Activated effector memory CD4-positive, alpha-beta T cell treated with Interleukin-2 at 50 U/mL for 16 hours (primary cell): ENCODE data around the gene ZNF202.
A peak's percentile ranks its signal among the peaks of the same experiment; 100 is the strongest.
"Not testable (repeated sequence)": the region's sequence is repeated elsewhere in the genome, so short reads cannot be mapped to it uniquely, and the experiment has no call there.

ENCODE experiments used
- DNase-seq: peaks from one replicate; pipeline ENCODE4 v3.0.0-alpha.2; 2020

The ZNF202 gene

GRCh38 chr11:123738374-123738773 lies 3.1 kb downstream of the ZNF202 start:
- no peak for DNase-seq

GRCh38 chr11:123736769-123737168 lies 4.7 kb downstream of the ZNF202 start:
- no peak for DNase-seq

DNA sequence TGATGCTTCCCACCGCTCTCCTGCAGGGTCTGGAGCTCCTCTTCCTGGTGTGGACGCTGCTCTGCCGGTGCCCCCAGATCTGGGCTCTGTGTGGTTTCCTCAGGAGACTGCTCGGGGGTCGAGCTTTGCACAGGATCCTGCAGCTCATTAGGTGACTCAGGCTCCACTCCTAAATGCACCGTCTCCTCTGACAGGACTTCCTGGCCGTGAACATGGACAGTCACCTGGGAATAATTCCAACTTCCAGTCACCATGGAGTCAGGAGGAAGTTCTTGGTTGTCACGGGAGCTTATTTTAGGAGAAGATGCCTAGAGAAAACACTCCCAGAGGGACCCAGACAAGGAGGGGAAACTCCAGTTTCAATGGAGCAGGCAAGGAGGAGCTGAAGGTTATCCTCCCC lies 11.9 kb downstream of the ZNF202 start:
- DNase-seq = no peak

DNA sequence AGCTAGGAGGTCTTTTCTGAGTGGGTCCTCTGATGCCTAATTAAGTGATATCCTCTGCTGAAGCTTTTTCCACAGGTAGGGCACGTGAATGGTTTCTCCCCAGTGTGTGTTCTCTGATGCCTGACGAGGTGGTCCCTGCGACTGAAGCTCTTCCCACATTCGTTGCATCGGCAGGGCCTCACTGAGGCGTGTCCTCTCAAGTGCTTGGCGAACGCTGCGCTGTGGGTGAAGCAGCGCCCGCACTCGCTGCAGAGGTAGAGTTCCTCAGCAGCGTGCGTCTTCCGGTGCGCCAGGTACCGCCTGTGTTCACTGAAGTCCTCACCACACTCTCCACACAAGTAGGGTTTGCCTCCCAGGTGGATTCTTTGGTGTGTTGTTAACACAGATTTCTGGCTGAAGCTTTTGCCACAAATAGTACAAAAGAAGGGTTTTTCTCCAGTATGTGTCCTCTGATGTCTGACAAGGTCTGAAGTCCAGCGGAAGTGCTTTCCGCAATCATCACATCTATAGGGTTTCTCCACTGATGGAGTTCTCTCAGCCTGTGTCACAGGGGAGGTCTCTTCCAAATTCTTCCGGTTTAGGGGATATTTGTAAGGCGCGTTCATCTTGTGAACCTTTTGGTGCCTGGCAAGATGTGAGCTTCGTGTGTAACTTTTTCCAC lies 15.3 kb downstream of the ZNF202 start:
- DNase-seq = no peak

DNA sequence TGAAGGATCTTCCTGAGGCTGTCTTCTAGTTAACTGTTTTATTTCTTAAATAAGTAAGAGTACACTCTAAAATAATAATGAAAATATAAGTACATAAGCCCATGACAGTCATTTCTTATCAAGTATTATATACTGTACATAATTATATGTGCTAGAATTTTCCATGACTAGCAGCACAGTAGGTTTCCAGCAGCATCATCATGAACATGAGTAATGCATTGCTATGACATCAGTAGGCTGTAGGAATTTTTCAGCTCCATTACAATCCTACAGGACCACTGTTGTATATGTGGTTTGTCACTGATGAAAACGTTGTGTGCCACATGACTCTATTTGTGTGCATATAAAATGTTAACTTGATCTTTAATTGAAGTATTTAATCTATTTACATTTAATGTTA lies 22.0 kb downstream of the ZNF202 start:
- no peak for DNase-seq

- no peak for DNase-seq
Measured at GRCh38 chr11:123718469-123718868, 23.0 kb downstream of the ZNF202 start.

- no peak for DNase-seq
Measured at GRCh38 chr11:123718063-123718462, 23.4 kb downstream of the ZNF202 start.

- not testable (repeated sequence) for DNase-seq
Measured at GRCh38 chr11:123712627-123713026, 28.8 kb downstream of the ZNF202 start.

DNA sequence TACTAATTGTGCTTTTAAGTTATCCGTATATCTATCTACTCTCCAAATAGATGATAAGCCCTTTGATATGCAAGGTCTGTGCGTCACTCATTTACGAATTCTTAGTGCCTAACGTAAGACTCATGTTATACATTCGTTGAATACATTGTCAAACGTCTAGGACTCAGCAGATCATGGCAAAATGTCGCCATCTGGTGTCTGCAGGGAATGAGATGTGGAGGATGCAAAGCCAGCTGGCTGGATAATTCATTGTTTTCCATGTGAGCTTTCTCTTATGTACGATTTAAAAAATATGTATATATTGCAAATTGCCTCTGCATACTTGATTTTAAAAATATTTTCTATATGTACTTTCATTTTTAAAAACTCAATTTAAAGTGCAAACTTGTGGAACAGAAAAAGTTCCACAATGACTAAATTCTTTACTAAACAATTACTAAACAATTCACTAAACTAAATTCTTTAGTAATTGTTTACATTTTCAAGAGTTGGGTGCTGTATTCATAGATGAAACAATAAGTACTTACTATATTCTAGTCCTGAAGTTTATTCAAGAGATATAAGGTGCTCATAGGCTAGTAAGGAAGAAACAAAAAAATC lies 33.8 kb downstream of the ZNF202 start:
- DNase-seq = peak; percentile 3

DNA sequence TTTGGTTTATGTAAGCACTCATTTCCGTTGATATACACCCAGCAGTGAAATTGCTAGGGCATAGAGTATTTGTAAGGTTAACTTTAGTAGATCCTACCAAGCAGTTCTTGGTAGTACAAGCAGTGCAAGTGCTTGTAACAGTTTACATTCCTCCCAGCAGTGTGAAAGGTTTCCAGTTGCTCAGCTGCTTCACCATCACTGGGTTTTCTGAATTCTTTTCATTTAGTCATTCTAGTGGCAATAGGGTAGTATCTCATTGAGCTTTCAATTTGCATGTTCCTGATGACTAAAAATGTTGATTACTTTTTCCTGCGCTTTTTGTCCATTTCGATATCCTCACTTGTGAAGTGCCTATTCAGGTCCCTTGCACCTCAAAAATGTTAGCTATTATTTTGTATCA lies 34.3 kb downstream of the ZNF202 start:
- no peak for DNase-seq

- DNase-seq = no peak
Measured at GRCh38 chr11:123704341-123704740, 37.1 kb downstream of the ZNF202 start.

DNA sequence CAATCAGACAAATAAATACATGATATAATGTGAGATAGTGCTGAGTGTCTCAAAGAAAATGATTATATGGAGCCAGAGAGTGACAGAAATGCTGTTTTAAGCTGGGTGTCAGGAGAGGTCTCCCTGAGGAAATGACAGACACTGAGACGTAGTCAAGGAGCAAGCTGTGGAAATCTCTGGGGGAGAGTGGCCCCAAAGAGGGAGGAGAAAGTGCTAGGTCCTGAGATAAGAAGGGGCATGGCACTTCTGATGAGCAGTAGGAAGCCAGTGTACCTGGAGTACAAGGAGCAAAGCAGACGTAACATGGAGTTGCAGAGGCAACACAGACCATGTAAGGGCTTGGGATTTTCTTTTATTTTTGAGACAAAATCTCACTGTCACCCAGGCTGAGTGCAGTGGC lies 38.8 kb downstream of the ZNF202 start:
- DNase-seq = no peak

DNA sequence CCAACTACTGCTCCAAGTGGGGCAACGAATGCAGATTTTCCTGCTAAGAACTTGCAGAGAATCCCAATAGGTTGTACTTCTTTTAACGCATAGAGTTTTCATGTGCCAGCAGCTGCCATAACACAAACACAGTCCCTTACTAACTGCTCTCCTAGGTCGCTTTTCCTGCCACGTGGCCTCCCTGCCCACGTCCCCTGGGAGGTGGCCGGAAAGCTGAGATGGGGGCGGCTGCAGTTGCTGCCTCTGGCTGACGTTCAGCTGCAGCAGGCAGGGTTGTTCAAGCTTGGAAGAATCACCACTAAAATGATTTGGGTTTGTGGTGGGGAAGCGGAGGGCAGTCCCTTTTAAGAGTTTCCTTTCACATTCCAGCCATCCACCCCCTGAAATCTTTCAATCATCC lies 39.3 kb downstream of the ZNF202 start:
- DNase-seq = no peak

GRCh38 chr11:123700772-123701171 lies 40.7 kb downstream of the ZNF202 start:
- DNase-seq = no peak

GRCh38 chr11:123698546-123699127 lies 42.8 kb downstream of the ZNF202 start:
- no peak for DNase-seq

DNA sequence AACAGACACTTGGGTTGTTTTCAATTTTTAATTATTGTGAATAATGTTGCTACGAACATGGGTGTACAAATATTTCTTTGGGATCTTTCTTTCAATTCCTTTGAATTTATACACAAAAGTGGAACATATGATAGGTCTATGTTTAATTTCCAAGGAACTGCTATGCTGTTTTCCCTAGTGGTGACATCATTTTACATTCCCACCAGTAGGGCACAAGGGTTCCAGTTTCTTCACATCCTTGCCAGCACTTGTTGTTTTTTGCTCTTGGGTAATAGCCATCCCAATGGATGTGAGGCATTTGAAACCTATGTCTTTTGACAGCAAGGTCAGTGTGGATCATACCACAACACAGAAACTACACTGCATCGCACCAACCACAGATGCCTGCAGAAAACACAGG lies 45.3 kb downstream of the ZNF202 start:
- no peak for DNase-seq

DNA sequence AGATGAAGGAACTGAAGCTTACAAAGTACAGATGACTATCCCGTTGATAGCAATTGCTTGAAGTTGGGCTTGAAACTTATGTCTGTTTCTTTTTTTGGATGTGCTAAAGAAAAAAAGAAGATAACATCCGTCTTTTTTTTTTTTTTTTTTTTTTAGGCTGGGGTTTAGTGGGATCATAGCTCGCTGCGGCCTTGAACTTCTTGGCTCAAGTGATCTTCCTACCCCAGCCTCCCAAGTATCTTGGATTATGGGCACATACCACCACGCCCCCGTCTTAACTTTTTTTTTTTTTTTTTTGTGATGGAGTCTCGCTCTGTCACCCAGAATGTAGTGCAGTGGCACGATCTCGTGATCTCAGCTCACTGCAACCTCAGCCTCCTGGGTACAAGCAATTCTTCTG lies 46.2 kb downstream of the ZNF202 start:
- DNase-seq = no peak

- no peak for DNase-seq
Measured at GRCh38 chr11:123694551-123694950, 46.9 kb downstream of the ZNF202 start.

- no peak for DNase-seq
Measured at GRCh38 chr11:123692961-123693360, 48.5 kb downstream of the ZNF202 start.

DNA sequence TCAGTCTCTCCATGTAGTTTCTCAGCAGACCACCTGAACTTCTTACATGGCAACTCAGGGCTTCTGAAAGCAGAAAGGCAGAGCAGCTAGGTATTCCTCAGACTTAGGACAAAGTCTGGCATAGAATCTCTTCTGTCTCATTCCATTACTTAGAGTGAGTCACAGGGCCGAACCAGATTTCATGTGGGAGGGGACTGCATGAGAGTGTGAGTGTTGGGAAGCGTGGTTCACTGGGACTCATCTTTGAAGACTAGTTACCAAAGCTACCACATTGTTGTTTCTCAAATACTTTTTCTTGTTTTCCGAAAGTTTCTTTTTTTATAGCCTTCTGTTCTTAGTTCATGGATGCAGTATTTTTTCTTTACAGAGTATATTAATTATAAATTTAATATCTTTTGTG lies 51.0 kb downstream of the ZNF202 start:
- no peak for DNase-seq

- no peak for DNase-seq
Measured at GRCh38 chr11:123684601-123685000, 56.9 kb downstream of the ZNF202 start.

DNA sequence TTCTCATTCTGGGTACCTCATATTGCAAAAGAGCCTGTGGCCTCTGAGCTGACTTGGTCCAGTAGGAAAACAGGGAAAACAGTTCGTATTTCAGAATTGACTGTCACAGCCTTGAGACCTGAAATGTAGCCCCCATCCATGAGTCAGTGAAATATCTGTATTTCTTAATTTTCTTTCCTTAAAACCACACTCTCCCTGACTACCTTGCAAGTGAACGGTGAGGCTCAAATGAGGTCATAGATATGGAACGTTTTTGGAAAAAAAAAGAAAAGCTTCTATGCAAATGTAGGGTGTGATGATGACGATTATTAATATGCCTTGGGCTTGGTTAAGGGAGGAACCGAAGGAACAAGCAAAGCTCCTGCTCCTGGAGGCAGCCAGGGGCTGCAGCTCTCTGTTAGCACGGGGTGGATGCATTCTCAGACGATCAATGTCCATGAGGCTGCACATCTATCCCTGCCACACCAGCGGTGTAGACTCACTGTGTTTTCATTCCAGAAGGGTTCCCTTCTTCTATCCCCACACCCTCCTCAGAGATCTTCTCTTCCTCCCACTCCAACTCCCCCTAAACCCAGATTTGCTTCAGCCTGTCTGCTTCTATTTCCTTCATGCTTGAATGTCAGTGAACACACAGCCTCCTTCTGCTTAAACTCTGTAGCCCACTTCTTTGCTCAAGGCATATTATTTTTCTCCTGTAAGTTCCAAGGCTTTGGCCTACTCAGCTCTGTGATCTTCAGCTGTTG lies 57.9 kb downstream of the ZNF202 start:
- no peak for DNase-seq

DNA sequence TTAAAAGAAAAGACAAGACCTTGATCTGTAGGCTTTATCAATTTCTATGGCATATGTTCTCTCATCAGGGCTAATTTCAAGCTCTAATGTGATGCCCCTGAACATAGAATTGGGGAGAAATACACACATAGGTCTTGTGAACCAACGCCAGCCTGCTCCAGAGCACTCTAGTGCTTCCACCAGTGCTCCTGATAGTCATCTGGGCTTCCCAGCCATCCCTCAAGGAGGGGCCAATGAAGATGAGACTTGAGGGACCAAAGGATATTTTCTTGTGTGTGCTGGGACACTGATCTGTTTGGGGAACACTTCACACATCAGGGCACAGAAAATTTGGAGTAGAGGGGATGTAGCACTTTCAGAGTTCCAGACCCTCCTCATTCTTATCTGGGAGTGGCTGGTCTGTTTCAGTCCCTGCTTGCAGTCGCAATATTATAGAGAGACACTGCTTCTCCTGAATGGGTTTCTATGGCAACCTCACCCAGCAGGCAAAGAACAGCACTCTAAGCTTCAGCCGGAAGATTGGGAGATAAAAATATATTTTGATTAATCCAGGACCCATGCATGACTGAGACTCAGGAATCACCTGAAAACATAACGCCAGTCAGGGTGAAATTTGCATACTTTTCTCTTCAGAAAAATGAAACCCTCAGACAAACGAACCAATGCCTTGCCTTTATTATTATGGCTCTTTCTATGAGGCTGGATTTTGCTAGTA lies 58.6 kb downstream of the ZNF202 start:
- no peak for DNase-seq
